HEK293T (cell line): ENCODE results near the gene TNMD.

Source experiments
- CTCF ChIA-PET: fragments of 350-600 bp; formaldehyde crosslinking; extraction: SDS; loops from one replicate; lab custom pipeline; 2021; ENCODE audit warnings: antibody characterized with exemption, inconsistent platforms; lab: Yijun Ruan, JAX
- POLR2A ChIA-PET: fragments of 350-600 bp; formaldehyde crosslinking; extraction: SDS; loops from one replicate; lab custom pipeline; 2020; ENCODE audit warnings: antibody characterized with exemption, inconsistent platforms; lab: Yijun Ruan, JAX
- DNase-seq: peaks from one replicate; pipeline ENCODE4 v3.0.0; 2012; ENCODE audit warnings: mixed read lengths; ENCODE audit errors: extremely low spot score
- ARNT ChIP-seq: fragments of 450-650 bp; IDR thresholded peaks from 2 replicates; pipeline ENCODE4 v1.6.1; 2017; ENCODE audit warnings: mild to moderate bottlenecking
- BHLHE40 ChIP-seq: fragments of 450-650 bp; IDR thresholded peaks from 2 replicates; pipeline ENCODE4 v1.6.1; 2016; ENCODE audit warnings: mild to moderate bottlenecking, moderate library complexity, borderline replicate concordance
- CTBP1 ChIP-seq: fragments of 450-650 bp; IDR thresholded peaks from 2 replicates; pipeline ENCODE4 v1.6.1; 2016; ENCODE audit warnings: borderline replicate concordance
- ELF4 ChIP-seq: fragments of 450-650 bp; IDR thresholded peaks from 2 replicates; pipeline ENCODE4 v1.6.1; 2017; ENCODE audit warnings: antibody characterized with exemption
- FOXA1 ChIP-seq: fragments of 450-650 bp; IDR thresholded peaks from 2 replicates; pipeline ENCODE4 v1.6.1; 2016; ENCODE audit warnings: mild to moderate bottlenecking
- FOXK2 ChIP-seq: fragments of 450-650 bp; IDR thresholded peaks from 2 replicates; pipeline ENCODE4 v1.6.1; 2016; ENCODE audit warnings: mild to moderate bottlenecking
- FOXM1 ChIP-seq: fragments of 450-650 bp; IDR thresholded peaks from 2 replicates; pipeline ENCODE4 v1.6.1; 2017; ENCODE audit warnings: mild to moderate bottlenecking, borderline replicate concordance
- HDGF ChIP-seq: fragments of 450-650 bp; IDR thresholded peaks from 2 replicates; pipeline ENCODE4 v1.6.1; 2017; ENCODE audit warnings: antibody characterized with exemption, borderline replicate concordance
- L3MBTL2 ChIP-seq: fragments of 450-650 bp; conservative IDR thresholded peaks from 2 replicates; pipeline ENCODE4 v1.6.1; 2016; ENCODE audit warnings: mild to moderate bottlenecking
- LEF1 ChIP-seq: fragments of 450-650 bp; IDR thresholded peaks from 2 replicates; pipeline ENCODE4 v1.6.1; 2017; ENCODE audit warnings: mild to moderate bottlenecking, borderline replicate concordance
- NFRKB ChIP-seq: fragments of 450-650 bp; IDR thresholded peaks from 2 replicates; pipeline ENCODE4 v1.6.1; 2016; ENCODE audit warnings: mild to moderate bottlenecking, moderate library complexity
- SP1 ChIP-seq: fragments of 450-650 bp; IDR thresholded peaks from 2 replicates; pipeline ENCODE4 v1.6.1; 2017
- SUZ12 ChIP-seq: fragments of 450-650 bp; IDR thresholded peaks from 2 replicates; pipeline ENCODE4 v1.6.1; 2016; ENCODE audit warnings: mild to moderate bottlenecking
- TARDBP ChIP-seq: fragments of 450-650 bp; IDR thresholded peaks from 2 replicates; pipeline ENCODE4 v1.6.1; 2016
- ZNF384 ChIP-seq: fragments of 450-650 bp; IDR thresholded peaks from 2 replicates; pipeline ENCODE4 v1.6.1; 2016
- TF ChIP-seq, protein P1 (sequence below): fragments of 450-650 bp; IDR thresholded peaks from 2 replicates; pipeline ENCODE4 v1.6.1; 2016

TNMD gene

DNA sequence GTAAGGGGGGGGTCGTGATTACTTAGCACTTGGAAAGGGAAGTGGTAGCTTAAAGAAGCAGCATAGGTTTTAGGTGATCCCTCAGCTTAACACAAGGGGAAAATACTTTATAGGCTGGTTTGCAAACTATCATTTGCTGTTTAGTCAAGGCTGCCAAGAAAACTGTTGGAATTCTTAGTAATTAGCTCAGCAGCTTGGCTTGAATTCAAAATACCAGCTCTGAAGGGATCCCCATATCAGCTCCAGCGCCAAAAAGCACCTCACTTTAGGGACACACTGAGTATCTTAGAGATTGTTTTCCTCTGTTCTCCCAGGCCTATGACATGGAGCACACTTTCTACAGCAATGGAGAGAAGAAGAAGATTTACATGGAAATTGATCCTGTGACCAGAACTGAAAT lies 8.8 kb downstream of the TNMD start:
- TF ChIP-seq ZNF384 (no peak), ELF4 (no peak), FOXK2 (no peak), CTBP1 (no peak), LEF1 (no peak), FOXM1 (no peak), HDGF (no peak), L3MBTL2 (no peak), TARDBP (no peak), ARNT (no peak), SUZ12 (no peak), BHLHE40 (no peak), NFRKB (no peak), SP1 (no peak), FOXA1 (no peak)
- TF ChIP-seq, protein P1, sequence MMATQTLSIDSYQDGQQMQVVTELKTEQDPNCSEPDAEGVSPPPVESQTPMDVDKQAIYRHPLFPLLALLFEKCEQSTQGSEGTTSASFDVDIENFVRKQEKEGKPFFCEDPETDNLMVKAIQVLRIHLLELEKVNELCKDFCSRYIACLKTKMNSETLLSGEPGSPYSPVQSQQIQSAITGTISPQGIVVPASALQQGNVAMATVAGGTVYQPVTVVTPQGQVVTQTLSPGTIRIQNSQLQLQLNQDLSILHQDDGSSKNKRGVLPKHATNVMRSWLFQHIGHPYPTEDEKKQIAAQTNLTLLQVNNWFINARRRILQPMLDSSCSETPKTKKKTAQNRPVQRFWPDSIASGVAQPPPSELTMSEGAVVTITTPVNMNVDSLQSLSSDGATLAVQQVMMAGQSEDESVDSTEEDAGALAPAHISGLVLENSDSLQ, result no peak
- POLR2A ChIA-PET, result no interaction called here
- CTCF ChIA-PET, result no interaction called here
- DNase-seq, result no peak

DNA sequence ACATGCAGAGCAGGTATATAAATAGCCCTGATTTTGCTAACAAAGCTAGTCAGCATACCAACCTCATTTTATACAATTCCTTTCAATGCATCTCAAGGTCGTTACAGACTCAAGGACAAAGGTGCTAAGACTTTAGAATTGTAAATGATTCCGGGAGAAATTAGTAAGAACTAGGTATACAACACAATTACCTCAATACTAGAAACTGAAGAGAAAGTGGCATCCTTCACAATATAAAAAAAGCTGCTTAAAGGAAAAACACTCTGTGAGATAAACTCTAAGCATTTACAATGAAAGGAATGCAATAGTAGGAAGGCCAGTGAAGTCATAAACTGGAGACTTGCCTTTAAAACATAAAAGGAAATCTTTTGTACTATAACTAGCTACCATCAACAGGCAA lies 11.9 kb downstream of the TNMD start:
- POLR2A ChIA-PET, result no interaction called here

DNA sequence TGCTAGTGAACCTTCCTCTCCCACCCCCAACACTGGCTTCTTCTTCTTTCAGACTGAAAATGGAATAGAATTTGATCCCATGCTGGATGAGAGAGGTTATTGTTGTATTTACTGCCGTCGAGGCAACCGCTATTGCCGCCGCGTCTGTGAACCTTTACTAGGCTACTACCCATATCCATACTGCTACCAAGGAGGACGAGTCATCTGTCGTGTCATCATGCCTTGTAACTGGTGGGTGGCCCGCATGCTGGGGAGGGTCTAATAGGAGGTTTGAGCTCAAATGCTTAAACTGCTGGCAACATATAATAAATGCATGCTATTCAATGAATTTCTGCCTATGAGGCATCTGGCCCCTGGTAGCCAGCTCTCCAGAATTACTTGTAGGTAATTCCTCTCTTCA lies 14.7 kb downstream of the TNMD start:
- TF ChIP-seq SP1 (no peak), NFRKB (no peak), FOXA1 (no peak), BHLHE40 (no peak), HDGF (no peak), TARDBP (no peak), CTBP1 (no peak), ARNT (no peak), ZNF384 (no peak), L3MBTL2 (no peak), ELF4 (no peak), LEF1 (no peak), FOXK2 (no peak)
- TF ChIP-seq, protein P1, result no peak
- CTCF ChIA-PET, result interaction anchor here (1.8 kb wide), 1 partner anchor 152 kb away, joined by 5 read pairs; no protein-coding TSS in a partner anchor
- POLR2A ChIA-PET, result interaction anchor here (1.6 kb wide), 1 partner anchor 16 kb away, joined by 5 read pairs; no protein-coding TSS in a partner anchor
- no peak for DNase-seq

More for the DNA sequence above, 11.9 kb downstream of the TNMD start:
- DNase-seq, result no peak
- no peak for TF ChIP-seq HDGF
- no peak for TF ChIP-seq FOXM1
- TF ChIP-seq L3MBTL2, result no peak
- TF ChIP-seq ARNT, result no peak
- TF ChIP-seq, protein P1, result no peak
- TF ChIP-seq LEF1, result no peak
- TF ChIP-seq ZNF384, result no peak
- TF ChIP-seq SUZ12, result no peak
- TF ChIP-seq BHLHE40, result no peak
- TF ChIP-seq FOXA1, result no peak
- no peak for TF ChIP-seq ELF4
- no peak for TF ChIP-seq SP1
- no peak for TF ChIP-seq NFRKB
- no peak for TF ChIP-seq FOXK2
- no peak for TF ChIP-seq CTBP1
- TF ChIP-seq TARDBP, result no peak
- CTCF ChIA-PET, result interaction anchor here (0.8 to 2.0 kb wide), 3 partner anchors 8 to 149 kb away, joined by 3 to 7 read pairs (median 7); no protein-coding TSS in a partner anchor

DNA sequence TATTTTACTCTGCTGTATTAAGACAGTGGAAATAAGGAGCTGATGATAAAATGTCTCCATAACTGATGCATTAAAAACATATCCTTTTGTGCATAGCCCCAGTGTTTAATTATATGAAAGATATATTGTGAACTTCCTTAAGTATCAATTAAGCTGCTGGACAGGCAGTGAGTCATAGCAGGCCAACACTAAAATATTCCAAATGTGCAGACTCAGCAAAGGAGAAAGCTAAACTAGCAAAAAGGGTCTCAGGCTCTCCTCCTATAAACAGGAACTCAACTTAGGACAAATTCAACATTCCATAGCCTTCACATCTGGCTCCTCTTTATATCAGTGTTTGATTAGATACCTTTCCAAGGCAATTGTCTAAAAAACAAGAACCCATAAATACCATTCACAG lies 15.6 kb downstream of the TNMD start:
- CTCF ChIA-PET, result interaction anchor here (0.7 to 1.8 kb wide), 2 partner anchors 153 to 187 kb away, joined by 3 to 5 read pairs; no protein-coding TSS in a partner anchor
- no peak for DNase-seq
- no peak for TF ChIP-seq FOXM1
- TF ChIP-seq FOXK2, result no peak
- TF ChIP-seq SUZ12, result no peak
- TF ChIP-seq ARNT, result no peak
- POLR2A ChIA-PET, result interaction anchor here (1.6 kb wide), 1 partner anchor 15 kb away, joined by 5 read pairs; no protein-coding TSS in a partner anchor

DNA sequence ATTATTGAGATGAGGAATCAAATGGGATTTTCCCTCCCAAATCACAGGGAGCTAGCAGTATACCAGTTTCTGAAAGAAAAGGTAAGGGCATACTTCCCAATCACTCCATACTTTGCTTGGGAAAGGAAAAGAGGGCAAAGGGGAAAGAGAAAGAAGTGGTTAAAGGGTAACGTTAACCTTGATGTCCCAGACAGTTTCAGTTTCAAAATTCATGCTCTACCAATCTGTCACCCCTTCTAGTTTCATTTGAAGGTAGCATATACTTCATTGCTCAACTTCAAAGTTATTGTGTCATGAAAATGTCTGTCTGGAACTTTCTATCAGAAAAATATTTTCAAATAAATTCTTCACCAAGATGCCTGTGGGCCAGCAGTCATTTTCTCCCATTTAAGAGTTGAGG lies 16.0 kb downstream of the TNMD start:
- no peak for DNase-seq
- CTCF ChIA-PET, result interaction anchor here (0.7 kb wide), 1 partner anchor 188 kb away, joined by 3 read pairs; no protein-coding TSS in a partner anchor
- TF ChIP-seq HDGF (no peak), SUZ12 (no peak), BHLHE40 (no peak), L3MBTL2 (no peak), ZNF384 (no peak), FOXA1 (no peak), LEF1 (no peak), CTBP1 (no peak), FOXK2 (no peak), ARNT (no peak), ELF4 (no peak), SP1 (no peak), NFRKB (no peak)
- TF ChIP-seq, protein P1, result no peak
- POLR2A ChIA-PET, result interaction anchor here (1.6 kb wide), 1 partner anchor 14 kb away, joined by 5 read pairs; no protein-coding TSS in a partner anchor
